ENCODE measurements around the gene STK32C.

DNA sequence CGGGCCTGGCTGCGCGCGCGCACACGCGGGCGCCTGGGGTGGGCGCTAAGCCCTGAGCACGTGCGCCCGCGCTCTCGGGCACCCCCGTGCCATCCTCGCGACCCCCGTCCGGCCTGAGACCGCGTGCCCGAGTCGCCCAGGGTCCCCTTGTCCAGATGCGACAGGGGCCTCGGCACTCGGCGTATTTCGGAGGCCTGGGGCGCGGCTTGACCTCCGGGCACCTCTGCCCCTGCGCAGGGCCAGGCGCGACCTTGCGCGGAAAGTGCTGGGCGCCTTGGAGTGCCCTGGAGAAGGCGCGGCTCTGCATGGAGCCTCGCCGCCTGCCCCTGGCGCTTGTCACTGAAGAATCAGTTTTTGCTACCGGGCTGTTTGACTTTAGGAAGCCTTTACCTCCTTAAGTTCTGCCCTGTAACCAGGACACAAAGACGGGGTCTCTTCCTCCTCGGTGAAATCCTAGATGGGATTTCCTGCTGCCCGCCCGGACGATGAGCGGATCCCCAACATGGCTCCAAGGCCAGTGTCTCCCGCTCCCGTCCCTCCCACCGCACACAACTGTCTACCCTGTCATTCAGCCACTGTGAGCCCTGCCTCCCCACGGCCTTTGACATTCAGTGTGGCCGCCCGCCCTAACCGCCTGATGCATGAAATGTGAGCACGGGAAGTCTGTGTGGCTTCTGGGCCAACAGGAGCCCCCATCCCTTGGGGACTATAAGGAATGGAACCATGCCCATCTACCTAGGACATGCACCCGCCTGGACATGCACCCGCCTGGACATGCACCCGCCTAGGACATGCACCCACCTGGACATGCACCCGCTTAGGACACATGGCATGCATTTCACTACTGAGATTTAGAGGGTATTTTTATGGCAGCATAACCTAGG, 1.1 kb upstream of the STK32C start:
- TF ChIP-seq, protein P1, sequence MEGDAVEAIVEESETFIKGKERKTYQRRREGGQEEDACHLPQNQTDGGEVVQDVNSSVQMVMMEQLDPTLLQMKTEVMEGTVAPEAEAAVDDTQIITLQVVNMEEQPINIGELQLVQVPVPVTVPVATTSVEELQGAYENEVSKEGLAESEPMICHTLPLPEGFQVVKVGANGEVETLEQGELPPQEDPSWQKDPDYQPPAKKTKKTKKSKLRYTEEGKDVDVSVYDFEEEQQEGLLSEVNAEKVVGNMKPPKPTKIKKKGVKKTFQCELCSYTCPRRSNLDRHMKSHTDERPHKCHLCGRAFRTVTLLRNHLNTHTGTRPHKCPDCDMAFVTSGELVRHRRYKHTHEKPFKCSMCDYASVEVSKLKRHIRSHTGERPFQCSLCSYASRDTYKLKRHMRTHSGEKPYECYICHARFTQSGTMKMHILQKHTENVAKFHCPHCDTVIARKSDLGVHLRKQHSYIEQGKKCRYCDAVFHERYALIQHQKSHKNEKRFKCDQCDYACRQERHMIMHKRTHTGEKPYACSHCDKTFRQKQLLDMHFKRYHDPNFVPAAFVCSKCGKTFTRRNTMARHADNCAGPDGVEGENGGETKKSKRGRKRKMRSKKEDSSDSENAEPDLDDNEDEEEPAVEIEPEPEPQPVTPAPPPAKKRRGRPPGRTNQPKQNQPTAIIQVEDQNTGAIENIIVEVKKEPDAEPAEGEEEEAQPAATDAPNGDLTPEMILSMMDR (IDR thresholded peaks at IDR 0.05): no peak
- no peak for TF ChIP-seq POLR2A (IDR thresholded peaks at IDR 0.05)
- TF ChIP-seq POLR2AphosphoS5 (IDR thresholded peaks at IDR 0.05): no peak

Measured in prostate gland (tissue), 2 donors.